Right forelimb (tissue), 1 donor: ENCODE measurements around the gene DNAJB1.
"Not testable (repeated sequence)": the region's sequence is repeated elsewhere in the genome, so short reads cannot be mapped to it uniquely, and the experiment has no call there.

Source experiments
- DNase-seq: peaks from one replicate; pipeline ENCODE4 v3.0.0-alpha.2; 2018

Gene DNAJB1

DNA sequence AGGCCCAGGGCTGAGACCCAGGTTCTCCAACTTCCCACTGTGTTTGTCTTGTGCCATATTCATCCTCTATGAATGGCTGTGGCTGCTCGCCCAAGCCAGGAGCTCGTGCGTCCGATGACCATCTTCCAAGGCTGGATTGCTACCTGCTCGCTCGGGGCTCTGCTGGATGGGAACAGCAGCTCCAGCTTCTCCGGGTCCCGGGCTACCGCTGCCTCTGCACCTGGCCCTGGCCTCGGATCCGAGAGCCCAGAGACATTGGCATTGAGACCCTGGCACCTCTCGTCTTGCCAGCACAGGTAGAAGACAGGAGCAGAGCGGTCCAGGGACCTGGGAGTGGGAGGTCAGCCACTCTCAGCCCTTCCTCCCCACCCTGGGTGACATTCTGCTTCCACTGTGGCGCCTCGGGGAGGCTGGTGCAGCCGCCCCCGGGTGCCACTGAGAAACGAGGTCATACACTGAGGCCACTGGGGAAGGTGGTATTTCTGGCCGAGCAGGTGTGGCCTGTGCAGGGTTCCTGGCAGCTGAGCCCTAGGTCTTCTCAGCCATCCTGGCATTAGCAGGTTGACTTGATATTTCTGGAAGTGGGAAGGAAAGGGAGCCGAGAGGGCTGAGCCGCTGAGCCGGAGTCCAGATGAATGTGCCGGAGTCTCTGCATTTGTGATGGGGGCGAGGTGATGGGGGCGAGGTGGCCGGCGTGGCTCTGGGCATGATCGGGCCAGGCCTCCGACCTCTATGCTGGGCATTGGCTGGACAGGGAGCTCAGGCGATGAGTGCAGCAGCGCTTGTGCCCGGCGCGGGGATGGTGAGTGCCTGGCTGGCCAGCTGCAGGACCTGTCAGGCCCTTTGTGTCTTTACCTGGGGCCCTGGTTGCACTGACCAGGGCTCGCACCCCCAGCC, 35.1 kb upstream of the DNAJB1 start:
- no peak for DNase-seq

DNA sequence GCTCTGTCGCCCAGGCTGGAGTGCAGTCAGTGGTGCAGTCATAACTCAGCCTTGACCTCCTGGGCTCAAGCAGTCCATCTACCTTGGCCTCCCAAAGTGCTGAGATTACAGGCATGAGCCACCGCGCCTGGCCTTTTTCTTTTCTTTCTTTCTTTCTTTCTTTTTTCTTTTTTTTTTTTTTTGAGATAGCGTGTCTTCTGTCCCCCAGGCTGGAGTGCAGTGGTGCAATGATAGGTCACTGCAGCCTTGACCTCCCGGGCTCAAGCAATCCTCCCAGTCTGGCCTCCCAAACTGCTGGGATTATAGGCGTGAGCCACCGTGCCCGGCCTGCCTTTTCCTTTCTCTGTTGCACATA, 33.8 kb upstream of the DNAJB1 start:
- DNase-seq, result not testable (repeated sequence)

DNA sequence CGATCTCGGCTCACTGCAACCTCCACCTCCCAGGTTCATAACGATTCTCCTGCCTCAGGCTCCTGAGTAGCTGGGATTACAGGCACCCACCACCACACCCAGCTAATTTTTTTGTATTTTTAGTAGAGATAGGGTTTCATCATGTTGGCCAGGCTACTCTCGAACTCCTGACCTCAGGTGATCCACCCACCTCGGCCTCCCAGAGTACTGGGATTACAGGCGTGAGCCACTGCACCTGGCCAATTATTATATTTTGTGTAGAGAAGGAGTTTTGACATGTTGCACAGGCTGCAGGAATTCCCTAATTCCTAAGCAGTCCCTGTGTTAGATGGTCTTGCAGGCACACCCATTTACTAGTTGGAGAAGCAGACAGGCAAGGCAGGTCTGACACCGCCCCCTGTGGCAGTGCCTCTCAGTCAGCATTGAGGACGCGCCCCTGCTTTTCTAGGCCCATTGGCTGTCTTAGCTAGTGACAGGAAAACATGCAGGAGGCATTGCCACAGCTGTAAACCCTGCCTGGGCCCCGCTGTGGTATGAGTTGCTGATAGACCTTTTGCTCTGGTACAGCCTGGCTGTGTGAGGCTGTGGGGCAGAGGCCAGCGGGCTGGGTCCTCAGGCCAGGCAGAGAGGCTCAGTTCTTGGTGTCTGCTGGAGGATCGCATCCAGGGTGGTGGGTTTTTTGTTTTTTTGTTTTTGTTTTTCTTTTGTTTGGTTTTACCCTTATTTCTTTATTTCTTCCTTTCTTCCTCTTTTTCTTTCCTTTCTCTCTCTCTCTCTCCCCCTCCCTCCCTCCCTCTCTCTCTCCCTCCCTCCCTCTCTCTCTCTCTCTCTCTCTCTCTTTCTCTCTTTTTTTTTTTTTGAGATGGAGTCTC, 33.2 kb upstream of the DNAJB1 start:
- peak; percentile 68 for DNase-seq

DNA sequence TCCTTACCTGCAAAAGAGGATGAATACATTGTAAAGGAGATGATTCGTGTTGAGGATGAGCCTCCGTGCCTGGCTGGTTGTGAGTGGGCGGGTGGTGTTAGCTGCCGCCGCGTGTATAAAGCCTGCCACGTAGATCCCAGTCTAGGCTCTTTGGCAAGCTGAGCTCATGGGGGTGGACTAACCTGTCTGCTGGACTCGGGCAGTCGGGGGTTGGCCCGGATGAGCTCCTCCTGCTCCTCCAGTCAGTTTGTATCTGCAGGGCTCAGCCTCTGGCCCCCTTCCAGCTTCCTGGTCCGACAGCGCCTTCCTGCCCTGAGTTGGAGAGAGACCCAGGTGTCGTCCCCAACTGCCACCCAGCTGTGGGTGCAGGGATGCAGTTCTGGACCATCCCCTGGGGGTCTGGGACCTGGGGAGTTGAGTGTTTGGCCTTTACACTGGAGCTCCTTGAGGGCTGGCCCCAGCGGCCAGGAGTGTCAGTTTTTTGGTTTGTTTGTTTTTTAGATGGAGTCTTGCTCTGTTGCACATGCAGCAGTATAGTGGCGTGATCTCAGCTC, 32.1 kb upstream of the DNAJB1 start:
- no peak for DNase-seq

DNA sequence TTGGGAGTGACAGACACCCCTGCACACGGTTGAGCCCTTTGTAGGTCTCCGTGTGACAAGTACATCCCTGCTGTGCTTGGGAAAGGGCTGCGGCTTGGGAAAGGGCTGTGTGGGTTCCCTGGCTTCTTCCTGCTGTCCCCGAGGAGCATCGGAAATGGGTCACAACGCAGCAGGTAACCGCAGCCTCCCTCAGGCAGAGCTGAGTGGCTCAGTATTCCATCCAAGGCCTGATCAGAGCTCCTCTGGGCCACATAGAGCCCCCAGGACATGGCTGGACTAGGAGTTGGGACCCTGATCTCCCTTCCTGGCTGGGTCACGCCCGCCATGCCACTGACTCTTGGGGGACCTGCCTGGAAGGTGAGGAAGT, 27.5 kb upstream of the DNAJB1 start:
- DNase-seq, result no peak

GRCh38 chr19:14544977-14545715, 26.9 kb upstream of the DNAJB1 start:
- no peak for DNase-seq

DNA sequence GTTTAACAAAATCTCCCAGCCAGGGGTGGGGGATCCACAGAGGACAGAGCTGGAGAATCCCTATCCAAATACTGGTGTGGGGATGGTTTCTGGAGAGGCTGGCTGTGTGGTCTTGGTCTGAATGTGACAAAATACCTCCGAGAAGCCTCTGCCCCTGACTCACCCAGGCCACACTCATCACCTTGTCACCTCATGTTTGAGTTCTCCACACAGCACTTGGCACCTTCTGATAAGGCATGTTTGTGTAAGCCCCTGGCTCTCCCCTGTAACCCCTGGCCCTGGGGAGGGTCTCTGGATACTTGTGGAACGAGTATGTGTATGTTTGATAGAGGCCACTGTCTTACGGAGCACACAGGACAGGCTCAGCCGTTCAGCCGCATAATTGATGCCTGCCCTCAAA, 25.9 kb upstream of the DNAJB1 start:
- no peak for DNase-seq

GRCh38 chr19:14542711-14543328, 24.6 kb upstream of the DNAJB1 start:
- DNase-seq, result no peak

- not testable (repeated sequence) for DNase-seq
These were observed 23.8 kb upstream of the DNAJB1 start for GRCh38 chr19:14541979-14542378.

DNA sequence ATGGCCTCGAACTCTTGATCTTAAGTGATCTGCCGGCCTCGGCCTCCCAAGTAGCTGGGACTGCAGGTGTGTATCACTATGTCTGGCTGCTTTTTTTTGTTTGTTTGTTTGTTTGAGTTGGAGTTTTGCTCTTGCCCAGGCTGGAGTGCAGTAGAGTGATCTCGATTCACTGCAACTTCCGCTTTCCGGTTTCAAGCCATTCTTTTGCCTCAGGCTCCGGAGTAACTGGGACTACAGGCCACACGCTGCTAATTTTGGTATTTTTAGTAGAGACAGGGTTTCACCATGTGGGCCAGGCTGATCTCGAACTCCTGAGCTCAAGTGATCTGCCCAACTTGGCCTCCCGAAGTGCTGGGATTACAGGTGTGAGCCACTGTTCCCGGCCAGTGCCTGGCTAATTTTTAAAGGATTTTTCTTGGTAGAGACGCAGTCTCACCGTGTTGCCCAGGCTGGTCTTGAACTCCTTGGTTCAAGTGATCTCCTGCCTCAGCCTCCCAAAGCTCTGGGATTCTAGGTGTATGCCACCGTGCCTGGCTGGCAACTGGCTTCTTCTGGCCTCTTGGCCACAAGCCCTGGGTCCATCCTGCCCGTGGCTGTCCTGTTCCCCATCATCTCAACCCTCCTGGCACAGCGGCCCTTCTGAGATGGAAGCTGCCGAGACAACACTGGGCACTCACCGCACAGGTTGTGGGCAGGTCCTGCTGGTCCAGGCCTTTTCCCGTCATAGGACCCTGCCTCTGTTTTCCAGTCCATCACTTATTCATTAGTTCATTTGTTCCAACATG, 22.7 kb upstream of the DNAJB1 start:
- DNase-seq, result no peak

DNA sequence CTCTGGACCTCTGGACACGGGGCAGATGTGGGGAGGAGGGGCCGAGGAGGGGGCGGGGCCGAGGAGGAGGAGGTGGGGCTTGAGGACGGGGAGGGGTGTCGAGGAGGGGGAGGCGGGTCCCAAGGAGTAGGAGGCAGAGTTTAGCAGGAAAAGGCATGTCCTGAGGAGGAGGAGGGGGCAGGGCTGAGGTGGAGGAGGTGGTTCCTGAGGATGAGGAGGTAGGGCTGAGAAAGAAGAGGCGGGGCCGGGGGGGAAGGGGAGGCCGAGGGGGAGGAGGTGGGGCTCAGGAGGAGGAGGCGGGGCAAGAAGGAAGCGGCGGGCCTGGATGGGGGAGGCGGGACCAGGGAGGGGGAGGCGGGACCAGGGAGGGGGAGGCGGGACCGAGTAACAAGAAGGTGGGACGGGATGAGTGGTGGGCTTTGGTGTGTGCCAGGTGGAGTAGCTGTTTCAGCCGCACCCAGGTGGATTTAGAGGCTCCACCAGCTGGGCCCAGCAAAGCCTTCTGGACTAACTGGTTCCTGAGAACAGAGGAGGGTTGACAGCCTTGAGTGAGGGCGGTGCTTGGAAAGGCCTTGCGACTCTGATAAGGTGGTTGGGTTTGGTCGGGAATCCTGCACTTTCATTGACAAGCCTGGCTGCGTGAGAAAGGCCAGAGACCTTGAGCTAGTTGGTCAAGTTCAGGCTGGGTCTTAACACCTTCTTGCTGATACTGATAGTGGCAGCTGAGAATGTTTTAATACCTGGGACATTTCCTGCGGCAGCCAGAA, 18.9 kb upstream of the DNAJB1 start:
- DNase-seq, result no peak

- no peak for DNase-seq
These were observed 15.3 kb upstream of the DNAJB1 start for GRCh38 chr19:14533450-14533849.

DNA sequence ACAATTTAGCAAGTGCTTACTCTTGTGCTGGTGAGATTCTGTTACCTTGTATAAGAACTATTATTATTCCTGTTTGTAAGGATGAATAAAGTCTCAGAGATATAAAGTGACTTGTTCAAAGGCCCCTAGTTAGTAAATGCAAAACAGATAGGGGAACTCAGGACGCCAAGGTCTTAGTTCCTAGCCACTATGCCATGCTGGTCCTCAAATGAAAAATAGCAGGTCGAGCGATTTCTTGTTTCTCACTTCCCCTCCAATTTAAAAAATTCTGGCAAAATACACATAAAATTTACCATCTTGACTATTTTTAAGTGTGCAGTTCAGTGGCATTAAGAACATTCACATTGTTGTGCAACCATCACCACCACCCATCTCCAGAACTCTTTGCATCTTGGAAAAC, 12.3 kb upstream of the DNAJB1 start:
- no peak for DNase-seq

- no peak for DNase-seq
These were observed 11.8 kb upstream of the DNAJB1 start for GRCh38 chr19:14530005-14530348.

GRCh38 chr19:14529254-14530004, 11.2 kb upstream of the DNAJB1 start, which contains the start of gene TECR:
TECR (plus strand) TSS chr19:14529594; CDS start chr19:14529697, 103 bp downstream.
- DNase-seq, result peak; percentile 99

DNA sequence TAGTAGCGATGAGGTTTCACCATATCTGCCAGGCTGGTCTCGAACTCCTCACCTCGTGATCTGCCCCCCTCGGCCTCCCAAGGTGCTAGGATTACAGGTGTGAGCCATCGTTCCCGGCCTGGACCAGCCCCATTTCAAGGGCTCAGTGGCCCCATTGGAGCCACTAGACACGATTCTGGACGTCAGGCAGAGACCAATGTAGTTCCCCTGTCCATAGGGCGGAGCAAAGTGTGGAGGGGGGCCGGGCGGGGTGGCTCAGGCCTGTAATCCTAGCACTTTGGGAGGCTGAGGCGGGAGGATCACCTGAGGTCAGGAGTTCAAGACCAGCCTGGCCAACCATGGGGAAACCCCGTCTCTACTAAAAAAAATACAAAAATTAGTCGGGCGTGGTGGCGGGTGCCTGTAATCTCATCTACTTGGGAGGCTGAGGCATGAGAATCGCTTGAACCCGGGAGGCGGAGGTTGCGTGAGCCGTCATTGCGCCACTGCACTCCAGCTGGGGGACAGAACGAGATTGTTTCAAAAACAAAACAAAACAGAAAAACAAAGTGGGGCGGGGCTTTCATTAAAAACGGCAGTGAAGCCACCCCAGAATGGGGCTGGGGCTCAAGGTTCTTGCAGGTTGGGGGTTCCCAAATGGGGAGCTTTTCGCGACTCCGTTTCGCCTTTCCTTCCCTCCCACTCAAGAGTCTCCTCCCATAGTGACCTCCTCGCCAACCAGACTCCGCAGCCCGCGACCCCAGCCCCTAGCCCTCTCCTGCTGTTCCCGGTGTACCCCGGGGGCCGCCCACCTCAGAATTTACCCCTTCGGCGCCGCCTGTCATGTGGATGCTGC, 10.4 kb upstream of the DNAJB1 start:
- no peak for DNase-seq

- no peak for DNase-seq
These were observed 8.2 kb upstream of the DNAJB1 start for GRCh38 chr19:14526423-14526822.

DNA sequence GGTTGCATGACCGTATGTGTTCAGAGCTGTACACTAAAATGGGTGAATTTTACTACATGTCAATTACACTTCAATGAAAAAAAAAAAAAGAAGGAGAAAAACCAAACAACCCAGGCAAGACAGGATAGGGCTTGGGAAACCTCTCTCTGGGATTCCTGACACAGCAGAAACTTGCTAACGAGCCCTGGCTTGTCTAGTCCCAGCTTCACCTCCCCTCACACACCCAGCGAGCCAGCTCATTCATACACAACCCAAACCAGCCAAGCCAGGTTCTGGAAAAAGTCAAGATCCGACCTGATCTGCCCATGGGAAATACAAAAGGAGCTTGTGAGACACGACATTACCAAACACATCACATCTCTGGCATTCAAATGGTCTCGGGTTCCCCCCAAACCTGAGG, 7.5 kb upstream of the DNAJB1 start:
- no peak for DNase-seq

DNA sequence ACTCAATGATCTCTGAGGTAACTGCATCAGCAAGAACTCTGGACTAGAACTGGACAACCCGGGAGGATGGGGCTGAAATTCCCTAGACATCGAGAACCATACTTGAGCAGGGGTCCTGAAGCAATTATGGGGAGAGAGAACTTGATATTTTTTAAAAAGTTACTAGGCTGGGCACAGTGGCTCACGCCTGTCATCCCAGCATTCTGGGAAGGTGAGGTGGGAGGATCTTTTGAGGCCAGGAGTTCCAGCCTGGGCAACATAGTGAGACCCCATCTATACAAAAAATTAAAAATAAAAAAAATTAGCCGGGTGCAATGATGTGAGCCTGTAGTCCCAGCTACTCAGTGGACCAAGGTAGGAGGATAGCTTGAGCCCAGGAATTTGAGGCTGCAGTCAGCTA, 2.3 kb upstream of the DNAJB1 start:
- no peak for DNase-seq
